ENCODE results near the gene PPM1E. TPM values are rescaled to one million over a fixed set of nuclear protein-coding genes. Genes with fewer than 3 reads are reported as not detected.

PPM1E gene
- total and polyA plus RNA-seq, 11 donors = 0.20 to 4.0 (median 0.50) TPM

DNA sequence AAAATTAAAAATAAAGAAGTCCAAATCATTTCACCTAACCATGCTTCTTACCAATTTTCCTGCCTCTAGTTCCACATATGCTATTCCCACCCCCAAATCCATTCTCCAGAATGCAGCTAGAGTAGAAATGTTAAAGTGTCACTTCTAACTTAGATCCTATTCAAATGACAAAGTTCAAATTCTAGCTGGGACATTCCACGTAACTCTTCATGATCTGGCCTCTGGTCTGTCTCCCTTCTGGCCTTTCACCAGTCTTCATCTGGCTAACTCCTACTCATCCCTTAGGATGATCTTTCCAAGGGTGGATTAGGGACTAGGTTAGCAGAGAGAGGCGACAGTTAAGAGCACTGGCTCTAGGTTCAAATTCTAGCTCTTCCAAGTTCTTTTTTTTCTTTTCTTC, 253.1 kb downstream of the PPM1E start:
- Histone ChIP-seq H3K9me3 (no peaks in the 10 kb centered on the region), H3K27ac (no peak overlapping the region), H3K27me3 (no peaks in the 10 kb centered on the region), H3K36me3 (peaks cover 0 to 62% (median 38%) of the 10 kb centered on the region in 9 donors), H3K4me1 (peaks cover 0 to 16% (median 5%) of the 10 kb centered on the region in 12 donors), H3K4me3 (no peak overlapping the region)
- intact Hi-C loops (cut with DNase I) = loop anchor here in 8 of 10 donors (5.0 kb wide), 4 partner anchors 296 to 486 kb away; no protein-coding TSS in a partner anchor
- DNase-seq = no peak
- WGBS, 4 donors = 93 to 99% (median 94%) methylated on average over 2 of the region's 2 CpGs
- ATAC-seq = no peak
- TF ChIP-seq, protein P1, sequence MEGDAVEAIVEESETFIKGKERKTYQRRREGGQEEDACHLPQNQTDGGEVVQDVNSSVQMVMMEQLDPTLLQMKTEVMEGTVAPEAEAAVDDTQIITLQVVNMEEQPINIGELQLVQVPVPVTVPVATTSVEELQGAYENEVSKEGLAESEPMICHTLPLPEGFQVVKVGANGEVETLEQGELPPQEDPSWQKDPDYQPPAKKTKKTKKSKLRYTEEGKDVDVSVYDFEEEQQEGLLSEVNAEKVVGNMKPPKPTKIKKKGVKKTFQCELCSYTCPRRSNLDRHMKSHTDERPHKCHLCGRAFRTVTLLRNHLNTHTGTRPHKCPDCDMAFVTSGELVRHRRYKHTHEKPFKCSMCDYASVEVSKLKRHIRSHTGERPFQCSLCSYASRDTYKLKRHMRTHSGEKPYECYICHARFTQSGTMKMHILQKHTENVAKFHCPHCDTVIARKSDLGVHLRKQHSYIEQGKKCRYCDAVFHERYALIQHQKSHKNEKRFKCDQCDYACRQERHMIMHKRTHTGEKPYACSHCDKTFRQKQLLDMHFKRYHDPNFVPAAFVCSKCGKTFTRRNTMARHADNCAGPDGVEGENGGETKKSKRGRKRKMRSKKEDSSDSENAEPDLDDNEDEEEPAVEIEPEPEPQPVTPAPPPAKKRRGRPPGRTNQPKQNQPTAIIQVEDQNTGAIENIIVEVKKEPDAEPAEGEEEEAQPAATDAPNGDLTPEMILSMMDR (IDR thresholded peaks at IDR 0.05) = no peak
- no peak for TF ChIP-seq POLR2A (IDR thresholded peaks at IDR 0.05)

DNA sequence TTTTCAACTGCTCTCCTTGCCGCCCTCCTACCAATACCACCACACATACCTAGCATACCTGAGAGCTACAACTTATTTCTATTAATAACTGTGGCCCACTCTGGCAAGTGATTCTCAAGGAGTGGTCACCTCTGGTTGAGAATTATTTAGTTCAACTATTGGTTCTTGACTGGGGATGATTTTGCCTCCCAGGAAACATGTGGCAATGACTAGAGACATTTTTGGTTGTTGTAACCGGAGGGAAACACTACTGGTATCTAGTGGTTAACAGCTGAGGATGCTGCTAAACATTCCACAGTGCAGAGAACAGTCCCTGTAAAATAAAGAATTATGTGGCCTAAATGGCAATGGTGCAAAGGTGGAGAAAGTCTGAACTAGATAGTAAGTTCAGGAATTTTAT, 254.4 kb downstream of the PPM1E start:
- Histone ChIP-seq H3K9me3 (no peaks in the 10 kb centered on the region), H3K4me1 (peaks cover 0 to 12% (median 0%) of the 10 kb centered on the region in 12 donors), H3K27ac (no peak overlapping the region), H3K36me3 (peaks cover 0 to 75% (median 49%) of the 10 kb centered on the region in 9 donors), H3K27me3 (no peaks in the 10 kb centered on the region), H3K4me3 (no peak overlapping the region)
- no peak for ATAC-seq
- no peak for TF ChIP-seq POLR2A (IDR thresholded peaks at IDR 0.05)
- TF ChIP-seq, protein P1 (IDR thresholded peaks at IDR 0.05) = no peak
- 60 to 77% (median 63%) methylated on average over 2 of the region's 2 CpGs for WGBS, 4 donors
- DNase-seq = no peak
- intact Hi-C loops (cut with DNase I) = no loop called here

DNA sequence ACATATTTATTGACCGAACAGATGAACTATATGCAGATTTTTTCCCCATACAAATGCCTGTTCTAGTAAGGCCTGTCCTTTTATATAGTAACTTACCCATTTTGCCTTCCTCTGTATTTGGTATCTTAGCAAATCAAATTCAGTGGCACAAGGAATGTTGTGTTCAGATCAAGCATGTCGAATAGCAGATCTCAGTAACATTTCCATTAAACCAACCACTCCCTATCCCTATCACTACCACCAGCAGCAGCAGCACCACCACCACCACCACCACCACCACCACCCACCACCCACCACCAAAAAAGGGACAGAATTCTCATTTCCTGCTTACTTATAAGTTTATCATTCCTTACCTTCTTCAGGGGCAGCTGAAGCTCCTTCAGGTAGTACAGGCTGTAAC, 256.3 kb downstream of the PPM1E start:
- DNase-seq (no peak), ATAC-seq (no peak)
- 95 to 99% (median 96%) methylated on average over 2 of the region's 2 CpGs for WGBS, 4 donors
- Histone ChIP-seq H3K9me3 (no peaks in the 10 kb centered on the region), H3K27me3 (no peaks in the 10 kb centered on the region), H3K4me3 (no peak overlapping the region), H3K4me1 (peaks cover 0 to 12% (median 0%) of the 10 kb centered on the region in 12 donors), H3K36me3 (peaks cover 0 to 87% (median 64%) of the 10 kb centered on the region in 9 donors), H3K27ac (no peak overlapping the region)
- intact Hi-C loops (cut with DNase I) = no loop called here
- TF ChIP-seq, protein P1 (IDR thresholded peaks at IDR 0.05) = no peak
- TF ChIP-seq POLR2A (IDR thresholded peaks at IDR 0.05) = no peak

DNA sequence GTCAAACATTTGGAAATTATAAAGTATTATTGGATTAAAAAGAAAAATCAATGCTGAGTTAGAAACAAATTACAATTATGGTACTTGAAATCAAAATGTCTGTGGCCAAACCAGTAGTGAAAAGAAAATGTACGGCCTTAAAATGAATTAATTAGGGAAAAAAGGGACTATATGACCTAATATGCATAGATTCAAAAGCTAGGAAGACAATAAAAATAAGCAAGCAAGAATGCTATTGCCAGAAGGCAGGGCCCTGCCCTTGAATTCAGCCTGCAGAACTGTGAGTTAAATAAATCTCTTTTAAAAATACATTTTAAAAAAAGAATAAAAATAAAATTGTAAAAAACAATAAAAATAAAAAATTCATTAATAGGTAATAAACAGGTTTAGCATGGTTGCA, 262.4 kb downstream of the PPM1E start:
- TF ChIP-seq, protein P1 (IDR thresholded peaks at IDR 0.05) = no peak
- TF ChIP-seq POLR2A (IDR thresholded peaks at IDR 0.05) = no peak
- intact Hi-C loops (cut with DNase I) = no loop called here
- 78 to 84% (median 83%) methylated on average over 1 of the region's 1 CpG for WGBS, 4 donors

More for the DNA sequence above, 262.4 kb downstream of the PPM1E start:
- Histone ChIP-seq H3K9me3 (peaks cover 0 to 4% (median 0%) of the 10 kb centered on the region in 12 donors), H3K4me1 (no peaks in the 10 kb centered on the region), H3K36me3 (peaks cover 0 to 46% (median 35%) of the 10 kb centered on the region in 9 donors), H3K27me3 (no peaks in the 10 kb centered on the region), H3K4me3 (no peak overlapping the region), H3K27ac (no peak overlapping the region)
- ATAC-seq = no peak
- DNase-seq = no peak

Measured in heart left ventricle (tissue), 16 donors.